ENCODE results near the gene ISYNA1.

The ISYNA1 gene

DNA sequence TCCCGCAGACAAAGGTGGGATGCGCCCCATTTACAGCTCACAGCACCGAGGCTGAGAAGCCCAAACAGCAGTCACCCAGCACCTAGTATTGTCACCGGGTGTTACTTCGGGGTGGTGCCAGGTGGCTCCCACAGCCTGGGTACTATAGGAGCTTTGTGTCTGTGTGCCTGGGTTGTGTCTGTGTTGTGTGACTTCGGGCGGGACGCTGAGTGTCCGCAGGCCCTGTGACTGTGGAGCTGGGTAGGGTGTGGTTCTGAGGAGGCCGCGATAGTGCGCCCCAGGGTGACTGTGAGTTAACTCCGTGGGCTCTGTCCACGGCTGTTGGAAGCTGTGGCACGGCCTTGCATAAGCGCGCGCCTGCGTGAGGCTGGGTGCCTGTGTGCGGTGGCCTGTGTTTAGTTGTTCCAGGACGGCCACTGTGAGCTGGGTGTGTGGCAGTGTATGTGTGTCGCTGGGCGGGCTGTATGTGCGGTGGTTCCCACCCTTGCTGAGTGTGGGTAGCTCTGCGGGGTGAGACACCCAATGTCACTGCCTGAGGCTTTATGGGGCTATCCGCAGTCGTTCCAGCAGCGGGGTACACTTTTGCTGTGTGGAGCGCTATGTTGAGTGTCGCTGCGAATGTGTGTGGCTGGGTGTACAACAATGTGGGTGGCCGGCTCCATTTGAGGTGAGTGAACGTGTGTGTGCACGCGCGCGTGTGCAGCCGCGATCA, 19.3 kb downstream of the ISYNA1 start:
- H3K9ac ChIP-seq (ENCODE audit: low read length) = no peak overlapping the region
- H2AK5ac ChIP-seq (ENCODE audit: low read length) = peak overlapping the region; percentile 99
- H2BK12ac ChIP-seq (ENCODE audit: low read length) = peak overlapping the region; percentile 98
- peak overlapping the region; percentile 89 for H3K18ac ChIP-seq (ENCODE audit: low read length)
- H4K91ac ChIP-seq (ENCODE audit: low read depth, low read length) = peak overlapping the region; percentile 99
- peak overlapping the region; percentile 78 for H3K4me2 ChIP-seq (ENCODE audit: low read length)
- WGBS (ENCODE audit: extremely low coverage, insufficient coverage, insufficient read length) = no CpG with 5 or more reads among the region's 39 CpGs
- peaks cover 2% of the 10 kb centered on the region for H3K9me3 ChIP-seq (ENCODE audit: insufficient read depth, low read depth, low read length)
- peak overlapping the region; percentile 97 for H3K14ac ChIP-seq (ENCODE audit: low read length)
- H4K8ac ChIP-seq (ENCODE audit: low read depth, low read length) = peak overlapping the region; percentile 83
- H3K79me2 ChIP-seq (ENCODE audit: control insufficient read depth, insufficient read depth, low read length, poor library complexity) = peaks cover 14% of the 10 kb centered on the region
- H3K4me3 ChIP-seq (ENCODE audit: low read depth, low read length) = peak overlapping the region; percentile 62
- peak overlapping the region; percentile 35 for H3K27ac ChIP-seq (ENCODE audit: low read depth, low read length)
- peaks cover 29 to 35% of the 10 kb centered on the region in 2 experiments for H3K4me1 ChIP-seq (ENCODE audit: control insufficient read depth in 1 of 2, insufficient read depth in 2 of 2, low read length in 2 of 2)
- DNase-seq = peak in 1 of 2 donors; percentile 51
- H3K23ac ChIP-seq (ENCODE audit: low read length) = no peak overlapping the region
- H2BK5ac ChIP-seq (ENCODE audit: low read depth, low read length, poor library complexity) = peak overlapping the region; percentile 55
- H3K36me3 ChIP-seq (ENCODE audit: control insufficient read depth in 1 of 2, insufficient read depth in 2 of 2, low read length in 2 of 2) = no peaks in the 10 kb centered on the region
- H2AFZ ChIP-seq (ENCODE audit: insufficient read depth, low read length, poor library complexity) = peak overlapping the region; percentile 27
- peak overlapping the region; percentile 83 for H3K4ac ChIP-seq (ENCODE audit: low read depth, low read length)
- peak overlapping the region; percentile 54 for H4K12ac ChIP-seq (ENCODE audit: low read depth, low read length)
- peaks cover 32% of the 10 kb centered on the region for H3K79me1 ChIP-seq (ENCODE audit: low read length)
- peak overlapping the region; percentile 91 for H2BK120ac ChIP-seq (ENCODE audit: insufficient read depth, low read length, poor library complexity)
- H3K27me3 ChIP-seq (ENCODE audit: insufficient read depth, low read length) = no peaks in the 10 kb centered on the region

DNA sequence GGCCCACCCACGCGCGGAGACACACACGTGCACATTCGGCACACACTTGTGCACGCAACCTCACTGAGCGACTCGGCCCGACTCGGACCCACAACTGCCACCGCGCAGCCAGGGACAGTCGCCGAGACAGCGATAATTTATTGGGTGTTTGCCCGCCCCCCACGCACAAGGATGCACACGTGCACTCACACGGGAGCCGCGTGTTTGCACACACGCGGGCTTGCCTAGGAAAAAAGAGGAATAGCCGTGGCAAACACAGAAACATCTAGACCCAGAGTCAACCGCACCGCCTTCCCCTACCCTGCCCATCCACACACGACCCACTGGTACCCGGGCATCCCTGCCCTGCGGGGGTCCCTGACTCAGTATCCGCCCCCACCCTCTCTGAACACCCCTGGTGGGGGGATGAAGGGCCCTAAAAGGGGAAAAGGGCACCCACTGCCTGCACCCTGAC, 19.9 kb downstream of the ISYNA1 start:
- H3K4me2 ChIP-seq (ENCODE audit: low read length) = peak overlapping the region; percentile 74
- H3K18ac ChIP-seq (ENCODE audit: low read length) = peak overlapping the region; percentile 89
- peak overlapping the region; percentile 49 for H3K4me3 ChIP-seq (ENCODE audit: low read depth, low read length)
- DNase-seq = no peak
- H3K79me1 ChIP-seq (ENCODE audit: low read length) = peaks cover 32% of the 10 kb centered on the region
- peaks cover 3% of the 10 kb centered on the region for H3K9me3 ChIP-seq (ENCODE audit: insufficient read depth, low read depth, low read length)
- no peak overlapping the region for H3K9ac ChIP-seq (ENCODE audit: low read length)
- peak overlapping the region; percentile 97 for H3K14ac ChIP-seq (ENCODE audit: low read length)
- peaks cover 29 to 35% of the 10 kb centered on the region in 2 experiments for H3K4me1 ChIP-seq (ENCODE audit: control insufficient read depth in 1 of 2, insufficient read depth in 2 of 2, low read length in 2 of 2)
- H3K4ac ChIP-seq (ENCODE audit: low read depth, low read length) = peak overlapping the region; percentile 83
- H3K27me3 ChIP-seq (ENCODE audit: insufficient read depth, low read length) = no peaks in the 10 kb centered on the region
- no peak overlapping the region for H3K23ac ChIP-seq (ENCODE audit: low read length)
- no peaks in the 10 kb centered on the region for H3K36me3 ChIP-seq (ENCODE audit: control insufficient read depth in 1 of 2, insufficient read depth in 2 of 2, low read length in 2 of 2)
- H2AFZ ChIP-seq (ENCODE audit: insufficient read depth, low read length, poor library complexity) = peak overlapping the region; percentile 91
- H3K27ac ChIP-seq (ENCODE audit: low read depth, low read length) = peak overlapping the region; percentile 31
- H3K79me2 ChIP-seq (ENCODE audit: control insufficient read depth, insufficient read depth, low read length, poor library complexity) = peaks cover 14% of the 10 kb centered on the region
- WGBS (ENCODE audit: extremely low coverage, insufficient coverage, insufficient read length) = no CpG with 5 or more reads among the region's 30 CpGs
- peak overlapping the region; percentile 83 for H4K8ac ChIP-seq (ENCODE audit: low read depth, low read length)
- H2BK5ac ChIP-seq (ENCODE audit: low read depth, low read length, poor library complexity) = peak overlapping the region; percentile 55
- peak overlapping the region; percentile 98 for H2BK12ac ChIP-seq (ENCODE audit: low read length)
- H4K12ac ChIP-seq (ENCODE audit: low read depth, low read length) = peak overlapping the region; percentile 54
- H4K91ac ChIP-seq (ENCODE audit: low read depth, low read length) = peak overlapping the region; percentile 99
- H2AK5ac ChIP-seq (ENCODE audit: low read length) = peak overlapping the region; percentile 99
- H2BK120ac ChIP-seq (ENCODE audit: insufficient read depth, low read length, poor library complexity) = peak overlapping the region; percentile 91

DNA sequence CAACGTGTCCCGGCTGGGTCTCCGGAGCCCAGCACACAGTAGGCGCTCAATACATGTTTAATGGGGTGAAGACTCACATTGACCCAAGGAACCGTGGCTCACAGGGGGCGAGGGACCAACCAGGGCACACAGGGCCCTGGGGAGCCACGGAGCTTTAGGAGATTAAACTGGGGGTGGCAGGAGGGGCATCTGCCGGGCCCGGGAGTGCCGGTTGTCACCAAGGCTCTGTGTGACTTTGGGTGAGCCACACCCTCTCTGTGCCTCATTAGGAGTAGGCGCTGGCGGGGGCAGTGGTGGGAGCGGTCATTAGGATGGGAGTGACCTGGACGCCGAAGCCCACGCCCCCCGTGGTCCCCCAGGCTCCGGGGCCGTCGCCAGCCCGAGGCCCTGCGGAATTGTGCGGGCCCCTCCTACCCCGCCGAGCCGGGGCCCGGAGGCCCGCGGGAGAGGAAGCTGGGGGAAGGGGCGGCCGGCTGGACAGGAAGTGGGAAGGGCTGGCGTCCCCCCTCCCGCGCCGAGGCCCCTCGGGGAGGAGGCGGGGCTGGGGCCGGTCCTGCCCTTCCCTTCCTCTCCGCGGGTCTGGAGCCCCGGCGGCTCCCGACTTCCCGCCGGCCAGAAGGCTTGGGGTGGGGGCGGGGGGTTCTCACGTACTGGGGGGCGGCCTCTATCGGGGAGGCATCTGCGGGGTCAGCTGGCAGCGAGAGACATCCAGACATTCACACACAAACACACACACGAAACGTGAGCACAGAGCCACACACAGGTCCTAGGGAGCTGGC, 20.5 kb downstream of the ISYNA1 start:
- Histone ChIP-seq H3K79me2 (ENCODE audit: control insufficient read depth, insufficient read depth, low read length, poor library complexity) (peaks cover 14% of the 10 kb centered on the region), H2BK120ac (ENCODE audit: insufficient read depth, low read length, poor library complexity) (peak overlapping the region; percentile 98), H2AFZ (ENCODE audit: insufficient read depth, low read length, poor library complexity) (peak overlapping the region; percentile 93), H3K23ac (ENCODE audit: low read length) (no peak overlapping the region), H2BK12ac (ENCODE audit: low read length) (peak overlapping the region; percentile 98), H2BK5ac (ENCODE audit: low read depth, low read length, poor library complexity) (peak overlapping the region; percentile 94), H3K4me1 (ENCODE audit: control insufficient read depth in 1 of 2, insufficient read depth in 2 of 2, low read length in 2 of 2) (peaks cover 29 to 35% of the 10 kb centered on the region in 2 experiments), H3K9me3 (ENCODE audit: insufficient read depth, low read depth, low read length) (peaks cover 3% of the 10 kb centered on the region), H3K9ac (ENCODE audit: low read length) (peak overlapping the region; percentile 28), H3K36me3 (ENCODE audit: control insufficient read depth in 1 of 2, insufficient read depth in 2 of 2, low read length in 2 of 2) (no peaks in the 10 kb centered on the region), H2AK5ac (ENCODE audit: low read length) (peak overlapping the region; percentile 99), H3K4ac (ENCODE audit: low read depth, low read length) (peak overlapping the region; percentile 95), H3K18ac (ENCODE audit: low read length) (peak overlapping the region; percentile 89), H3K27ac (ENCODE audit: low read depth, low read length) (peak overlapping the region; percentile 97), H4K91ac (ENCODE audit: low read depth, low read length) (peak overlapping the region; percentile 100), H3K79me1 (ENCODE audit: low read length) (peaks cover 32% of the 10 kb centered on the region), H3K4me3 (ENCODE audit: low read depth, low read length) (peak overlapping the region; percentile 60), H3K14ac (ENCODE audit: low read length) (peak overlapping the region; percentile 97), H4K8ac (ENCODE audit: low read depth, low read length) (peak overlapping the region; percentile 95), H3K4me2 (ENCODE audit: low read length) (peak overlapping the region; percentile 74), H4K12ac (ENCODE audit: low read depth, low read length) (peak overlapping the region; percentile 98), H3K27me3 (ENCODE audit: insufficient read depth, low read length) (no peaks in the 10 kb centered on the region)
- WGBS (ENCODE audit: extremely low coverage, insufficient coverage, insufficient read length) = no CpG with 5 or more reads among the region's 53 CpGs
- peak; percentile 74 to 75 for DNase-seq

DNA sequence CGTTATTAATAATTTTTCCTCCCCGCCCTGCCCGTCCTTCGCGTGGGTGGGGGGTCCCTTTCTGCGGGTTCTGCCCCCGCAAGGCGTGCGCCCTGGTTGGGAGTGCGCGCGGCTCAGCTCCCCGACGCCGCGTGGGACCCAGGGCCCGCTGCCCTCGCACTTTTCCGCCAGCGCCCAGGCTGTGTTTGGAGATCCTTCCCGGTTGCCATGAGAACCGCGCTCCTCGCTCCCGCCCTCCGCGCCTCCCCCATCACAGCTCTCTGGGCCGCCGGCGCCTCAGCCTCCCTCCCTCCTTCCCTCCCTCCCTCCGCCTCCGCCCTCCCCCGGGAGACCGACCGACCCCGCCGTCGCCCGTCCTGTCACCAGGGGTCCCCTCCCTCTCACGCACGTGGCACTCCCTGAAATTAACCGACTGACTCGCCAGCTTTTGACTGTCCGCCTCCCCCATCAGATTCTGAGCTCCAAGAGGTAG, 21.1 kb downstream of the ISYNA1 start:
- H4K8ac ChIP-seq (ENCODE audit: low read depth, low read length) = peak overlapping the region; percentile 95
- H3K9ac ChIP-seq (ENCODE audit: low read length) = peak overlapping the region; percentile 28
- peak overlapping the region; percentile 74 for H3K4me2 ChIP-seq (ENCODE audit: low read length)
- peak overlapping the region; percentile 93 for H2AFZ ChIP-seq (ENCODE audit: insufficient read depth, low read length, poor library complexity)
- peak overlapping the region; percentile 98 for H2BK120ac ChIP-seq (ENCODE audit: insufficient read depth, low read length, poor library complexity)
- no peaks in the 10 kb centered on the region for H3K36me3 ChIP-seq (ENCODE audit: control insufficient read depth in 1 of 2, insufficient read depth in 2 of 2, low read length in 2 of 2)
- peak overlapping the region; percentile 79 for H3K18ac ChIP-seq (ENCODE audit: low read length)
- peak overlapping the region; percentile 94 for H2BK5ac ChIP-seq (ENCODE audit: low read depth, low read length, poor library complexity)
- peak overlapping the region; percentile 92 for H3K14ac ChIP-seq (ENCODE audit: low read length)
- H3K23ac ChIP-seq (ENCODE audit: low read length) = no peak overlapping the region
- H2AK5ac ChIP-seq (ENCODE audit: low read length) = peak overlapping the region; percentile 84
- peaks cover 29 to 35% of the 10 kb centered on the region in 2 experiments for H3K4me1 ChIP-seq (ENCODE audit: control insufficient read depth in 1 of 2, insufficient read depth in 2 of 2, low read length in 2 of 2)
- no peaks in the 10 kb centered on the region for H3K27me3 ChIP-seq (ENCODE audit: insufficient read depth, low read length)
- peak; percentile 83 to 91 for DNase-seq
- H3K4me3 ChIP-seq (ENCODE audit: low read depth, low read length) = peak overlapping the region; percentile 60
- WGBS (ENCODE audit: extremely low coverage, insufficient coverage, insufficient read length) = no CpG with 5 or more reads among the region's 44 CpGs
- peak overlapping the region; percentile 100 for H4K91ac ChIP-seq (ENCODE audit: low read depth, low read length)
- H4K12ac ChIP-seq (ENCODE audit: low read depth, low read length) = peak overlapping the region; percentile 98
- H3K79me1 ChIP-seq (ENCODE audit: low read length) = peaks cover 32% of the 10 kb centered on the region
- H3K9me3 ChIP-seq (ENCODE audit: insufficient read depth, low read depth, low read length) = peaks cover 3% of the 10 kb centered on the region
- H3K79me2 ChIP-seq (ENCODE audit: control insufficient read depth, insufficient read depth, low read length, poor library complexity) = peaks cover 14% of the 10 kb centered on the region
- H3K4ac ChIP-seq (ENCODE audit: low read depth, low read length) = peak overlapping the region; percentile 95
- H2BK12ac ChIP-seq (ENCODE audit: low read length) = peak overlapping the region; percentile 98
- peak overlapping the region; percentile 97 for H3K27ac ChIP-seq (ENCODE audit: low read depth, low read length)
